Nucleus accumbens (tissue), 56 donors: Measurements from ENCODE around the gene TRAK1.

Experiments
- DNase-seq, 56 donors: peaks; one replicate each; lab custom pipeline; 2025; lab: John Stamatoyannopoulos, UW

The TRAK1 gene

DNA sequence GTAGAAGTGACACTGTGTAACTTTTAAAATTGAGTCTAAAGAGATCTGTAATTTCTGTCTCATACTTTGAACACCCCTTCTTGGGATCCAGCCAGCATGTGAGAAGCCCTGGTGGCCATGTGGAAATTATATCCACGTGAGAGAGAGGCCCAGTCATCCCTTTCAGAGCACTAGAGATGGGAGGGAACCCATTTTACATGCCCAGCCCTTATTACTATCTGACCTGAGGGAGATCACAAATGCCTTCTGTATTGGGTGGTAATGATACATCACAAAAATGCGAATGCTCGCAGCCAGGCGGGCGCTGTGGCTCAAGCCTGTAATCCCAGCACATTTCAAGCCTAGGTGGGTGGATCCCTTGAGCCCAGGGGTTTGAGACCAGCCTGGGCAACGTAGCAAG lies 27.3 kb upstream of the TRAK1 start:
- no peak for DNase-seq

DNA sequence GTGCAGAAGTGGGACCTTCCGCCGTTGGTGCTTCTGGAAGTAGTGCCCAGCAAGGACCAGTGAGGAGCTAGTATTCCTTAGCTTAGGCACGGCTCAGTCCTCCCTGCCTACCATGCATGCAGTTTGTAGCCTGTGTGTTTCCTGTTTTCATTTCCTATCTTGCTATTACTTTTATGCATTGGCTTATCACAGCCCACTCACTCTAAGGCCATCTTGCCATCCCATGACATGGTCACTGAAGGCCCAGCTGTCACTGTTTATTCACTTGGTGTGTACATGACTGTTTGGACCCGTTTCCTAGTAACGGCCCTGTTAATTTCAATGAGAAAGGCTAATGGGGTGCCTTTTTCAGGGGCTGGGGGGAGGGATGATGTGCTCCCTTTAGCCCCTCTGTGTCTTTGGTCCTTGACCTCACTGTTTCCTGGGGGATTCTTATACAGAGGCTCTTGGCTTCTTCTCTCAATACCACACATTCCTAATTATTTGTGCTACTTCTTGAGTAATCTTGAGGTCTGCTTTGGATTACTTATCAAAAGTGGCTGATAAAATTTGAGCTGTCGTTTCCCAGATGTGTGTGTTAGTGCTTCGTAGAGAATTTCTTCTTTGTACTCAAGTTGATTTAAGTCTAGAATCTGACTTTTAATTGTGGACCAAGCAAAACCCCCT lies 24.5 kb upstream of the TRAK1 start:
- DNase-seq: no peak

- DNase-seq: no peak
Measured at GRCh38 chr3:42067326-42067725, 23.8 kb upstream of the TRAK1 start.

DNA sequence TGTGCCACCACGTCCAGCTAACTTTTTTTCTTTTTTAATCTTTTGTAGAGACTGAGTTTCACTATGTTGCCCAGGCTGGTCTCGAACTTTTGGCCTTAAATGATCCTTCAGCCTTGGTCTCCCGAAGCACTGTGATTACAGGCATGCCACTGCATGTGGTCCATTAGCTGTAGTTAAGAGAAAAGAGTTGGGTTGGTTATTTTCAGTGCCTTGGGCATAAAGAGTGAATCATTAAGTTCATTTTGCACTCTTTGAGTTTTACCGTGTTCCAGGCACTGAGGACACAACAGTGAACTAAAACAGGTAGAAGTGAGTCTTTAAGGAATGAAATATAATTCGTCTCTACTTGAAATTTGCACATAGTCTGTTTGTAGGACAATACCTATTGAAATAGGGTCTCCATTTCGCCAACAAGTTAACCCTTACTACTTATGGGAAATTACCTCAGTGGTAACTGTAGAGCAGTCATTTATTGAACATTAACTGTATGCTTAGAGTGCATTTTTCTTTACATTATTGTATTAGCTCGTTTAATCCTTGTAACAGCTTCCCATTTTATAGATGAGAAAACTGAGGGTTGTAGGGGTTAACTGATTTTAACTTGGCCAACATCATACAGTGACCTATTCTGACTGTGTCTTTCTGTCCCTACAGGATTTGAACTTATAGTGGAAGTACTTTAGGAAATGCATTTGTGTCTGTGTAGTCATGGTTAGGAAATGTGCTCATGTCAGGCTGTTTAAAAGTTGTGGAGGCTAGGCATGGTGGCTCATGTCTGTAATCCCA lies 22.7 kb upstream of the TRAK1 start:
- no peak for DNase-seq

- no peak for DNase-seq
Measured at GRCh38 chr3:42070089-42070488, 21.1 kb upstream of the TRAK1 start.

GRCh38 chr3:42070524-42070923 lies 20.6 kb upstream of the TRAK1 start:
- no peak for DNase-seq

DNA sequence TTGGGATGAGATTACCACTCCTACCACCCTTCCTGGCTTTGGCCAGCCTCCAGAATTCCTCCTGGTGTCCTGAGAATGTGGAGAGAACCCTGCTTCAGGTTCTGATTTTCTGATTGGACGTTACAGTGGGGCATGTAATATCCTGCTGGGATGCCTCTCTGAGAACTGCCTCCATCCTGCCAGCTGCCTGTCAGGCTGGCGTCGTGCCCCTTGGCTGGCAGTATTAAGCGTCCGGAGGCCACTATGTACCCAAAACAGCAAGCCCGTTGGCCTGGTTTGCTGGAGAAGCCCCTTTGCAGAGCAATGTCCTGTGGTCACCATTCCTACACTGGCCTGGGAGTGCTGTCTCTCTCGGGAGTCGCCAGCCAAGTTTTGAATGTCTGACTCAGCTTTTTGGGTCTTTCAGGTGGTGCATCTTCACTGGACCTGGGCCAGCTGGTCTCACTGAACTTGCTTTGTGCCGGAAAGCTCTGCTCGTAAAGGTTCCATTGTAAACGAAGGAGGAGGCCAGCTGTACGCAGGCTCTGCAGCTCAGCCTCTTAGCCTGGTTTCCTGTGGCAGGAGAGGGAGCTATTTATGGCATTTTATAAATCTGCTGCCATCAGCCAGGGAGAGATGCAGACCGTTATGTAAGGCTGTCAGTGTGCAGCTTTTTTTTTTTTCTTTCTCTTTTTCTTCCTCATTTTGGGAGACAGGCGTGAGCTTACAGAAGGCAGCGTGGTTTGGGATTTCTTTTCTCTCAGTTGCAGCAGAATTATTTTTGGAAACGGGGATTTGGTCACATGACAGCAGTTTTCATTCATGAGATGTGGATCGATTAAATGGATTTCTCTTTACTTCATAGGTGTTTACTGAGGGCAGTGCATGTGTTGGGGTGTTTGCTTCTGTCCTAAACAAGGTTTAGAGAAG lies 19.0 kb upstream of the TRAK1 start:
- DNase-seq: peak in 53 of 56 donors; percentile 30 to 87 (median 72)

- peak in 1 of 56 donors; percentile 17 for DNase-seq
Measured at GRCh38 chr3:42072831-42073301, 18.3 kb upstream of the TRAK1 start.

DNA sequence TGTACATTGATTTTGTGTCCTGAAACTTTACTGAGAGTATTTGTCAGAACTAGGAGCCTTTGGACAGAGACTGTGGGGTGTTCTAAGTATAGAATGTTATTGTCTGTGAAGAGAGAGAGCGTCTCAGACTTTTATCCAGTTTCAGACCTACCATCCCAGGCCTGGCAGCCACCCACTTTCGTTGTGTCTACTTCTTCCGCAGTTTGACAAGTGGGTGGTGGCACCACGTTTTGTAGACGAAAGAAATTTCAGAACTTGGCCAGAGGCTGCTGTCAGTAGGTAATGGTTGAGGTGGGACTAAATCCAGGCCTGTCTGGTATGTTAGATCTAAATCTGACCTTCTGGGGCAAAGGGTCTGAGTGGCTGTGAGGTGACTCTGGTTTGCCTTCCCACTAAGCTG lies 13.4 kb upstream of the TRAK1 start:
- no peak for DNase-seq

- DNase-seq: no peak
Measured at GRCh38 chr3:42078677-42079076, 12.5 kb upstream of the TRAK1 start.

DNA sequence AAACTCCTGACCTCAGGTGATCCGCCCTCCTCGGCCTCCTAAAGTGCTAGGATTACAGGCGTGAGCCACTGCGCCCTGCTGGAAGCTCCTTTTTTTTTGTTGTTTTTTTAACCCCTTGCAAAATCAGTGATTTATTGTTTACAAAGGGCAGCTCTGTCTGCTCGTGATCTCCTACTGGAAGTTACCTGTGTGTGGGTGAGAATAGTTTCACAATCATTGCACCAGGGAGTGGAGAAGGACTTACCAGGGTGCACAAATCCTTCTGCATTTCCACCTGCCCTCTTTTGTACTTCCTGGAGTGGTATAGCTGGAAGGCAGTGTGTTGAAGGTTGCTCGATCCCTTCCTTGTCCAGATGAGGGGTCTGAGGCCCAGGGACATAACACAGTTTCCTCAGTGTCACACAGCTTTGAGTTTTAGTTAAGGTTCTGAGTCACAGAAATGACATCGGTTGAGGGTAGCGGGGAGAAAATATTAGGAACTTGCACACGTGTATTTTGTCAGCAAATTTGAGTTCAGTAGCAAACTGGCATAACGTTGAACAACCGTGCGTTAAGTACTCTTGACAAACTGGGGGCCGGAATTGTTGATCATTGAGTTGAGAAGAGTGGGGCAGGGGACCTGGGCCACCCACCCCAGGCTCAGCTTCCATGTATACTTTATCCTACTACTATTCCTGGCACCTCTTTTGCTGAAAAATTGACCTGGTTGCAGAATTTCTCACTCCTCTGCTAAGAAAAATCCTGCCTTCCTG lies 11.3 kb upstream of the TRAK1 start:
- DNase-seq: no peak

DNA sequence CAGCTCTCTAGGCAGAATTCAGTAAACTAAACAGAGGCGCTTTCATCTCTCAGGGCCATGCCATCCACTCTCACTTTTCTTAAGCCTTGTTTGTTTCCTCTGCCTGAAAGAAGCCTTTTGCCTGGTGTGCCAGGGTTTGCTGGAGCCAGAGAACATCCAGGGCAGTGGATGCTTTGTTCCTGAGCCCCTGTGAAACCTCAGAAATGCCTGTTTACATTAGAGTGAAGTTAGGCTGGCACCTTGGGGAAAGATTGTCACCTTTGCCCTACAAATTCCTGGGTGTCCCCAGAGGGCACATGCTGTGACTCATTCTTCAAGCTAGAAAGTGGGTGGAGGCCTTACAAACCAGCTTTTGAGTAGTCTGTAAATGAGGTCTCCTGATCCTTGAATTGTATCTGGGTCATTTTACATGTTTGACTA lies 10.7 kb upstream of the TRAK1 start:
- peak in 38 of 56 donors; percentile 7 to 67 (median 39) for DNase-seq

- no peak for DNase-seq
Measured at GRCh38 chr3:42081838-42082473, 9.2 kb upstream of the TRAK1 start.

- no peak for DNase-seq
Measured at GRCh38 chr3:42084586-42084985, 6.6 kb upstream of the TRAK1 start.

GRCh38 chr3:42085641-42086376 lies 5.3 kb upstream of the TRAK1 start:
- peak in 6 of 56 donors; percentile 17 to 29 (median 26) for DNase-seq

DNA sequence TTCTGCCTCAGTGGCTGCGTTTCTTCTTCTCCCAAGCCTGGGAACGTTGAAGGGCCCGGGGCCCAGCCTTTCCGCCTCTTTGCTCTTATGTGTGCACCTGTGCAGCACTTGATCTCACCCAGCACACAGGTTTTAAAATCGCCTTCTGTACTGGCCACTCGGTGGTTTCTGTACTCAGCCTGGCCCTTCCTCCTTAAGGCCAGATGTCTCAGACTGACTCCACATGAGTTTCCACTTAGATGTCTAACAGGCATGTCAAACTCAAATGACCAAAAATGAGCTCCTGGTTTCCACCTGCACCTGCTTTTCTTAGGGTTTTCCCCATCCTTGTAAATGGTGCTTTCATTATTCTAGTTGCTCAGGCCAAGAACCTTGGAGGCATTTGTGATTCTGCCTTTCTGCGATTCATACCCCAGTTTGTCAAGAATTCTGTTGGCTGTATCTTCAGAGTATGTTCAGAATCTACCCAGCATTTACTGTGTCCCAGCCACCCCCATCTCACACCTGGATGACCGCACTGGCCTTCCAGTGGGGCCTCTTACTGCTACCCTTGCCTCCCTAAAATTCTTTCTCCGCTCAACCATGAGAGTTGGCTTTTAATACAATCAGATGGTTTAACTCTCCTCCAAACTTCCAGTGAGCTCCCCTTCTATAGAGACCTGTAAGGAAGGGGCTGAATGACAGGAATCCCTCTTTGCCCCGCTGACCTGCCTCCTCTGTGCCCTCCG lies 2.2 kb upstream of the TRAK1 start:
- no peak for DNase-seq

GRCh38 chr3:42092006-42092405 lies 849 bp downstream of the TRAK1 start:
- DNase-seq: no peak

DNA sequence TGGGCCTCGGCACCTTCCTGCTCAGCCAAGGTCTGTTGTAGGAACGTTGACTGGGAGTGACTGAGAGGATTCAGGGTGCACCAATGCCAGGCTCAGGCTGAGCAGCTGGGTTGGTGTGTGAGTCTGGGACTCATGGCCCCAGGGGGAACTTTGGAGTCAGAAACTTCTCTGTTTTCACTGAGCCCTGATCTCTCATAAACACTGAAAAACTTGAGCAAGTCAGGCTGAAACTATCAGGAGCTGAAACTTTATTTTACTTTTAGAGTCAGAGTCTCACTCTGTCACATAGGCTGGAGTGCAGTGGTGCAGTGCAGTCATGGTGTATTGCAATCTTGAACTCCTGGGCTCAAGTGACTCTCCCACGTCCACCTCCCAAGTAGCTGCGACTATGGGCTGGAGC lies 3.0 kb downstream of the TRAK1 start:
- no peak for DNase-seq
